IMR-90 (cell line): Measurements from ENCODE around the gene AUNIP. TPM values are rescaled to one million over a fixed set of nuclear protein-coding genes. Genes with fewer than 3 reads are reported as not detected.

Experiments used
- ATAC-seq: fragments of 200-7000 bp; cut with Tn5 transposase; 2 replicates; pipeline ENCODE4 v1.9.1; 2020; ENCODE audit warnings: low read depth, mild to moderate bottlenecking, moderate library complexity
- BruUV-seq: library from RNA; stranded (reverse); fragments of 400-500 nt; replicated peaks from 2 replicates; lab custom pipeline; 2021; lab: Mats Ljungman, UMichigan
- CTCF ChIA-PET: fragments of 300-600 bp; formaldehyde crosslinking; extraction: SDS; loops from one replicate; lab custom pipeline; 2021; ENCODE audit warnings: antibody characterized with exemption; lab: Yijun Ruan, JAX
- POLR2A ChIA-PET: fragments of 300-600 bp; sonication (Branson Sonifier 250); formaldehyde crosslinking; loops from one replicate; lab custom pipeline; 2022; ENCODE audit warnings: antibody characterized with exemption; ENCODE audit not compliant: unreplicated experiment; lab: Charles Lee
- DNase-seq: peaks from one replicate; pipeline ENCODE4 v3.0.0; 2013
- H2AFZ ChIP-seq: replicated peaks from 2 replicates; pipeline ENCODE3; 2013; ENCODE audit warnings: low read length, mild to moderate bottlenecking; ENCODE audit not compliant: poor library complexity
- H2AK5ac ChIP-seq: 2 replicates; pipeline ENCODE4 v1.6.1; 2013; ENCODE audit warnings: low read depth, low read length, inconsistent platforms
- H2AK9ac ChIP-seq: replicated peaks from 2 replicates; pipeline ENCODE3; 2013; ENCODE audit warnings: mild to moderate bottlenecking, low read depth, low read length, moderate library complexity; ENCODE audit not compliant: poor library complexity
- H2BK120ac ChIP-seq: 2 replicates; pipeline ENCODE4 v1.6.1; 2013; ENCODE audit warnings: low read depth, low read length, inconsistent platforms
- H2BK15ac ChIP-seq: 3 replicates; pipeline ENCODE4 v1.6.1; 2013; ENCODE audit warnings: low read depth, low read length, inconsistent platforms
- H2BK20ac ChIP-seq: 2 replicates; pipeline ENCODE4 v1.6.1; 2013; ENCODE audit warnings: low read depth, mild to moderate bottlenecking, inconsistent platforms, low read length, moderate library complexity
- H2BK5ac ChIP-seq: 2 replicates; pipeline ENCODE4 v1.6.1; 2013; ENCODE audit warnings: mild to moderate bottlenecking, low read depth, low read length, inconsistent platforms; ENCODE audit not compliant: poor library complexity, severe bottlenecking
- H3K14ac ChIP-seq: replicated peaks from 2 replicates; pipeline ENCODE4 v1.6.1; 2013; ENCODE audit warnings: low read depth, low read length, inconsistent platforms
- H3K18ac ChIP-seq: 2 replicates; pipeline ENCODE4 v1.6.1; 2013; ENCODE audit warnings: low read depth, low read length, control low read depth
- H3K23ac ChIP-seq: 2 replicates; pipeline ENCODE4 v1.6.1; 2013; ENCODE audit warnings: low read depth, low read length, inconsistent platforms
- H3K27ac ChIP-seq: 2 replicates; pipeline ENCODE4 v1.5.1; 2013; ENCODE audit warnings: mild to moderate bottlenecking, control low read depth, low read length; ENCODE audit not compliant: insufficient read depth
- H3K27me3 ChIP-seq: 2 replicates; pipeline ENCODE4 v1.6.1; 2013; ENCODE audit warnings: low read length; ENCODE audit not compliant: control insufficient read depth, insufficient read depth
- H3K36me3 ChIP-seq: 2 replicates; pipeline ENCODE4 v1.6.1; 2013; ENCODE audit warnings: low read length, mixed read lengths; ENCODE audit not compliant: control insufficient read depth, insufficient read depth
- H3K4ac ChIP-seq: 2 replicates; pipeline ENCODE4 v1.6.1; 2013; ENCODE audit warnings: low read depth, low read length, inconsistent platforms
- H3K4me1 ChIP-seq: 2 replicates; pipeline ENCODE4 v1.6.1; 2013; ENCODE audit warnings: low read length, mixed read lengths; ENCODE audit not compliant: control insufficient read depth, insufficient read depth
- H3K4me2 ChIP-seq: 2 replicates; pipeline ENCODE4 v1.6.1; 2013; ENCODE audit warnings: low read depth, mild to moderate bottlenecking, control low read depth, low read length, moderate library complexity
- H3K4me3 ChIP-seq: 2 replicates; pipeline ENCODE4 v1.5.1; 2013; ENCODE audit warnings: low read depth, mild to moderate bottlenecking, control low read depth, low read length, moderate library complexity; ENCODE audit not compliant: insufficient read depth
- H3K56ac ChIP-seq: 2 replicates; pipeline ENCODE4 v1.6.1; 2013; ENCODE audit warnings: low read length, inconsistent platforms; ENCODE audit not compliant: insufficient read depth; ENCODE audit errors: extremely low read depth
- H3K79me1 ChIP-seq, 2 experiments: 2 replicates each; pipeline ENCODE4 v1.6.1; 2013; ENCODE audit warnings: low read length in 2 of 2, inconsistent platforms in 1 of 2, low read depth in 1 of 2
- H3K9ac ChIP-seq: 2 replicates; pipeline ENCODE4 v1.6.1; 2013; ENCODE audit warnings: low read depth, low read length, control low read depth
- H3K9me1 ChIP-seq: 2 replicates; pipeline ENCODE4 v1.6.1; 2013; ENCODE audit warnings: low read length, inconsistent platforms; ENCODE audit not compliant: insufficient read depth
- H3K9me3 ChIP-seq: 2 replicates; pipeline ENCODE4 v1.6.1; 2013; ENCODE audit warnings: low read length; ENCODE audit not compliant: control insufficient read depth, insufficient read depth
- H4K20me1 ChIP-seq: 2 replicates; pipeline ENCODE4 v1.6.1; 2013; ENCODE audit warnings: low read length, inconsistent platforms; ENCODE audit not compliant: insufficient read depth
- H4K5ac ChIP-seq: 2 replicates; pipeline ENCODE4 v1.6.1; 2013; ENCODE audit warnings: mild to moderate bottlenecking, low read depth, low read length, control low read depth
- H4K8ac ChIP-seq, 2 experiments: 2 replicates each; pipeline ENCODE4 v1.6.1; 2013; ENCODE audit warnings: low read depth in 2 of 2, low read length in 2 of 2, control low read depth in 1 of 2, inconsistent platforms in 1 of 2
- H4K91ac ChIP-seq: 2 replicates; pipeline ENCODE4 v1.6.1; 2013; ENCODE audit warnings: low read depth, low read length, inconsistent platforms; ENCODE audit not compliant: insufficient read depth
- FOS ChIP-seq: fragments of 150-350 bp; IDR thresholded peaks from 2 replicates; pipeline ENCODE4 v1.6.1; 2016; ENCODE audit warnings: low read depth, low read length
- RFX5 ChIP-seq: IDR thresholded peaks from 2 replicates; pipeline ENCODE4 v1.8.0; 2012; ENCODE audit warnings: low read depth, mild to moderate bottlenecking, low read length, moderate library complexity
- WGBS, 2 experiments: methylation state at CpG; one replicate each; pipeline versions ENCODE4 v1.1.5 to v1.1.7; 2013; ENCODE audit warnings: missing lambda C conversion rate in 2 of 2; ENCODE audit not compliant: insufficient read length in 1 of 2; ENCODE audit errors: extremely low coverage in 2 of 2; 5-methylcytosine and 5-hydroxymethylcytosine counted together
- dilution Hi-C: fragments of 300-500 bp; cut with HindIII; formaldehyde crosslinking; loops from one replicate; pipeline ENCODE4 v1.14.3; 2018; ENCODE audit warnings: low sequenced_read_pairs; ENCODE audit not compliant: unreplicated experiment
- in situ Hi-C: fragments of 300-500 bp; cut with MboI; formaldehyde crosslinking; loops from 3 replicates; pipeline ENCODE4 v1.14.3; 2019; ENCODE audit warnings: low sequenced_read_pairs, inconsistent platforms, mixed read lengths
- intact Hi-C: fragments of 100-400 bp; cut with micrococcal nuclease; formaldehyde crosslinking; loops from 2 replicates; pipeline ENCODE4 v1.10.0; 2022
- polyA plus RNA-seq, 3 experiments: library from polyadenylated mRNA; depleted of rRNA; stranded (reverse); fragments of >200 nt; gene quantifications; 2 replicates each; pipeline ENCODE4 v1.2.3, GENCODE V29; 2012; ENCODE audit warnings: low replicate concordance in 1 of 3
- total RNA-seq: library from RNA; depleted of rRNA; stranded (reverse); fragments of >200 nt; gene quantifications from 2 replicates; pipeline ENCODE4 v1.2.3, GENCODE V29; 2012

AUNIP gene
- total and polyA plus RNA-seq, 2 of the 4 experiments (the other 2 are of a cell fraction): 2.4 to 5.0 TPM

- BruUV-seq: no TSS peak
- H4K8ac ChIP-seq: no peak overlapping the region
- intact Hi-C loops: no loop called here
- H2BK20ac ChIP-seq: no peak overlapping the region
- dilution Hi-C loops: no loop called here
- H3K27me3 ChIP-seq: no peaks in the 10 kb centered on the region
- in situ Hi-C loops: no loop called here
- H3K18ac ChIP-seq: no peak overlapping the region
- peaks cover 6% of the 10 kb centered on the region for H3K4me1 ChIP-seq
- ATAC-seq: no peak
- no peak overlapping the region for H2BK120ac ChIP-seq
- H3K56ac ChIP-seq: no peak overlapping the region
- no peaks in the 10 kb centered on the region for H3K36me3 ChIP-seq
- H3K79me1 ChIP-seq: peaks cover 0 to 3% of the 10 kb centered on the region in 2 experiments; a peak in 1 of 4 replicates
- H2AFZ ChIP-seq: peak overlapping the region; percentile 11
- no peak overlapping the region for H3K4me2 ChIP-seq
- H3K9me3 ChIP-seq: no peaks in the 10 kb centered on the region
- ChIA-PET CTCF (interaction anchor here (1.0 to 1.5 kb wide), 2 partner anchors 13 to 14 kb away, joined by 3 to 5 read pairs; no protein-coding TSS in a partner anchor), POLR2A (no interaction called here)
- H3K9me1 ChIP-seq: peaks cover 14% of the 10 kb centered on the region; the same call in 1 of the 2 replicates
- no peak overlapping the region for H3K9ac ChIP-seq
- H2BK15ac ChIP-seq: no peak overlapping the region
- no peak overlapping the region for H4K91ac ChIP-seq
- 50% methylated on average over 2 of the region's 10 CpGs; no CpG with 5 or more reads in 1 of the 2 experiments for WGBS, 2 experiments
- no peak for TF ChIP-seq FOS
- no peak for TF ChIP-seq RFX5
- no peak overlapping the region for H3K23ac ChIP-seq
- peaks cover 3% of the 10 kb centered on the region; the same call in 1 of the 2 replicates for H4K20me1 ChIP-seq
- no peak overlapping the region for H2AK9ac ChIP-seq
- H3K4me3 ChIP-seq: no peak overlapping the region
- H2AK5ac ChIP-seq: no peak overlapping the region
- H4K5ac ChIP-seq: no peak overlapping the region
- DNase-seq: no peak
- no peak overlapping the region for H2BK5ac ChIP-seq
- no peak overlapping the region for H3K14ac ChIP-seq
- H3K27ac ChIP-seq: no peak overlapping the region
- H3K4ac ChIP-seq: no peak overlapping the region
Measured at GRCh38 chr1:25909040-25909439, 49.8 kb upstream of the AUNIP start.
